ENCODE data around the gene HEPACAM2.

GRCh38 chr7:93231259-93231658, 5.0 kb upstream of the HEPACAM2 start:
- TF ChIP-seq POLR2A (IDR thresholded peaks at IDR 0.05; ENCODE audit: low read depth): no peak
- no peak for TF ChIP-seq CTCF (IDR thresholded peaks at IDR 0.05)
